H1 (cell line): ENCODE data around the gene GABRA1. TPM values are rescaled to one million over a fixed set of nuclear protein-coding genes. Genes with fewer than 3 reads are reported as not detected.

Source experiments
- CTCF ChIA-PET: fragments of 300-600 bp; sonication (Branson Sonifier 250); formaldehyde crosslinking; loops from one replicate; lab custom pipeline; 2021; ENCODE audit not compliant: partially characterized antibody; lab: Charles Lee
- POLR2A ChIA-PET: fragments of 300-600 bp; sonication (Branson Sonifier 250); formaldehyde crosslinking; loops from one replicate; lab custom pipeline; 2021; ENCODE audit warnings: inconsistent platforms; ENCODE audit not compliant: partially characterized antibody; lab: Charles Lee
- DNase-seq, 2 experiments: peaks; one replicate each; pipeline versions ENCODE4 v3.0.0 to v3.0.0-alpha.2; 2010 to 2022; ENCODE audit warnings: low spot score in 2 of 2, low read depth in 1 of 2, mixed read lengths in 1 of 2
- FAIRE-seq: peaks from 2 replicates; lab custom pipeline; 2011; peaks lifted over from hg19 to GRCh38; lab: Jason Lieb, UNC
- H2AFZ ChIP-seq: 2 replicates; pipeline ENCODE4 v1.8.1; 2012; ENCODE audit warnings: low read length, inconsistent platforms
- H2AK5ac ChIP-seq: 2 replicates; pipeline ENCODE4 v1.6.1; 2013; ENCODE audit warnings: low read depth, low read length
- H2BK120ac ChIP-seq: replicated peaks from 2 replicates; pipeline ENCODE3; 2013; ENCODE audit warnings: low read depth, low read length, inconsistent platforms
- H2BK12ac ChIP-seq: 2 replicates; pipeline ENCODE4 v1.6.1; 2013; ENCODE audit warnings: low read depth, low read length
- H2BK15ac ChIP-seq: 2 replicates; pipeline ENCODE4 v1.6.1; 2013; ENCODE audit warnings: low read length
- H2BK20ac ChIP-seq: 2 replicates; pipeline ENCODE4 v1.6.1; 2013; ENCODE audit warnings: low read length
- H2BK5ac ChIP-seq: 2 replicates; pipeline ENCODE4 v1.6.1; 2013; ENCODE audit warnings: low read depth, low read length
- H3K14ac ChIP-seq: 2 replicates; pipeline ENCODE4 v1.6.1; 2013; ENCODE audit warnings: inconsistent platforms; ENCODE audit not compliant: insufficient read length
- H3K18ac ChIP-seq: 2 replicates; pipeline ENCODE4 v1.6.1; 2013; ENCODE audit warnings: low read length; ENCODE audit errors: extremely low read depth
- H3K23ac ChIP-seq: 2 replicates; pipeline ENCODE4 v1.6.1; 2013; ENCODE audit warnings: inconsistent platforms; ENCODE audit not compliant: insufficient read length
- H3K23me2 ChIP-seq: 2 replicates; pipeline ENCODE4 v1.6.1; 2013; ENCODE audit warnings: low read depth, low read length
- H3K27ac ChIP-seq: 2 replicates; pipeline ENCODE4 v1.6.1; 2011; ENCODE audit warnings: low read depth, low read length, inconsistent platforms
- H3K27me3 ChIP-seq, 4 experiments: replicated peaks in 1 of 4; 1 replicate in 1 of 4; 2 replicates in 3 of 4; pipeline versions ENCODE4 v1.6.1 to v1.8.1; 2011 to 2013; ENCODE audit warnings: low read length in 3 of 4, mild to moderate bottlenecking in 3 of 4, inconsistent platforms in 2 of 4, mixed read lengths in 2 of 4, moderate library complexity in 1 of 4; ENCODE audit not compliant: control insufficient read depth in 3 of 4, insufficient read depth in 3 of 4; ENCODE audit errors: extremely low read depth in 1 of 4
- H3K36me3 ChIP-seq, 4 experiments: 2 replicates each; pipeline versions ENCODE4 v1.6.1 to v1.8.1; 2011 to 2013; ENCODE audit warnings: mild to moderate bottlenecking in 4 of 4, low read length in 3 of 4, moderate library complexity in 2 of 4, control low read depth in 1 of 4, inconsistent platforms in 1 of 4; ENCODE audit not compliant: insufficient read depth in 4 of 4, control insufficient read depth in 2 of 4
- H3K4ac ChIP-seq: replicated peaks from 2 replicates; pipeline ENCODE3; 2013; ENCODE audit warnings: low read length, low read depth, mixed read lengths, inconsistent platforms; ENCODE audit not compliant: insufficient read length
- H3K4me1 ChIP-seq, 4 experiments: replicated peaks in 1 of 4; 1 replicate in 1 of 4; 2 replicates in 3 of 4; pipeline versions ENCODE4 v1.6.1 to v1.8.1; 2011 to 2013; ENCODE audit warnings: low read length in 3 of 4, inconsistent platforms in 2 of 4, mixed read lengths in 1 of 4; ENCODE audit not compliant: insufficient read depth in 4 of 4, control insufficient read depth in 3 of 4
- H3K4me2 ChIP-seq, 2 experiments: 2 replicates each; pipeline versions ENCODE4 v1.6.1 to v1.8.1; 2011 to 2013; ENCODE audit warnings: low read depth in 2 of 2, low read length in 2 of 2, control low read depth in 1 of 2, inconsistent platforms in 1 of 2, mild to moderate bottlenecking in 1 of 2; ENCODE audit not compliant: insufficient read depth in 1 of 2
- H3K4me3 ChIP-seq, 4 experiments: fragments of 200-600, 300-600 bp in 1 of 4; sonication (generic), shearing (Covaris generic), sonication (Bioruptor Twin) in 1 of 4; 2 replicates each; pipeline versions ENCODE4 v1.5.1 to v1.8.1; 2011 to 2016; ENCODE audit warnings: low read length in 4 of 4, low read depth in 3 of 4, control low read depth in 2 of 4, inconsistent platforms in 2 of 4, mild to moderate bottlenecking in 2 of 4, mixed read lengths in 1 of 4, moderate library complexity in 1 of 4; ENCODE audit not compliant: insufficient read depth in 2 of 4; ENCODE audit errors: extremely low read depth in 1 of 4
- H3K56ac ChIP-seq: replicated peaks from 2 replicates; pipeline ENCODE3; 2013; ENCODE audit warnings: low read depth, mild to moderate bottlenecking, mixed read lengths, low read length, inconsistent platforms; ENCODE audit not compliant: insufficient read length
- H3K79me1 ChIP-seq: 2 replicates; pipeline ENCODE4 v1.6.1; 2013; ENCODE audit warnings: low read depth, low read length, control low read depth
- H3K79me2 ChIP-seq, 2 experiments: 2 replicates each; pipeline versions ENCODE4 v1.6.1 to v1.8.1; 2012 to 2013; ENCODE audit warnings: low read length in 2 of 2, mild to moderate bottlenecking in 2 of 2, inconsistent platforms in 1 of 2; ENCODE audit not compliant: insufficient read depth in 2 of 2, control insufficient read depth in 1 of 2
- H3K9ac ChIP-seq, 4 experiments: replicated peaks in 1 of 4; 1 replicate in 1 of 4; 2 replicates in 3 of 4; pipeline versions ENCODE4 v1.6.1 to v1.8.1; 2011 to 2013; ENCODE audit warnings: low read depth in 3 of 4, low read length in 3 of 4, control low read depth in 2 of 4, mild to moderate bottlenecking in 2 of 4, moderate library complexity in 2 of 4, inconsistent platforms in 1 of 4; ENCODE audit errors: extremely low read depth in 1 of 4
- H3K9me3 ChIP-seq, 2 experiments: 2 replicates each; pipeline versions ENCODE4 v1.6.1 to v1.8.1; 2012 to 2013; ENCODE audit warnings: mild to moderate bottlenecking in 2 of 2, moderate library complexity in 2 of 2, control low read depth in 1 of 2, inconsistent platforms in 1 of 2, low read depth in 1 of 2, low read length in 1 of 2, mixed read lengths in 1 of 2; ENCODE audit not compliant: insufficient read depth in 2 of 2
- H4K20me1 ChIP-seq, 2 experiments: replicated peaks in 1 of 2; 2 replicates each; pipeline versions ENCODE3 to v1.8.1; 2011 to 2013; ENCODE audit warnings: inconsistent platforms in 2 of 2, low read length in 2 of 2, mild to moderate bottlenecking in 1 of 2; ENCODE audit not compliant: insufficient read depth in 2 of 2, control insufficient read depth in 1 of 2
- H4K5ac ChIP-seq: 2 replicates; pipeline ENCODE4 v1.6.1; 2013; ENCODE audit warnings: low read length, low read depth, mixed read lengths, inconsistent platforms; ENCODE audit not compliant: insufficient read length
- H4K8ac ChIP-seq: 2 replicates; pipeline ENCODE4 v1.8.0; 2013; ENCODE audit warnings: mild to moderate bottlenecking, moderate library complexity, low read length, inconsistent platforms; ENCODE audit not compliant: insufficient read depth; ENCODE audit errors: extremely low read depth
- H4K91ac ChIP-seq: replicated peaks from 2 replicates; pipeline ENCODE3; 2013; ENCODE audit warnings: low read length, mixed read lengths, inconsistent platforms; ENCODE audit not compliant: insufficient read length
- ASH2L ChIP-seq: fragments of 200-600, 300-600 bp; sonication (generic); IDR thresholded peaks from one replicate; pipeline ENCODE4 v1.7.1; 2017; ENCODE audit warnings: low read length
- BACH1 ChIP-seq: IDR thresholded peaks from 2 replicates; pipeline ENCODE4 v1.6.1; 2012; ENCODE audit warnings: low read length, improper control_type of control experiment
- CHD1 ChIP-seq: IDR thresholded peaks from 2 replicates; pipeline ENCODE4 v1.6.1; 2012; ENCODE audit warnings: low read depth, low read length, improper control_type of control experiment
- CHD2 ChIP-seq: IDR thresholded peaks from 2 replicates; pipeline ENCODE4 v1.6.1; 2012; ENCODE audit warnings: low read length, improper control_type of control experiment
- JUND ChIP-seq: IDR thresholded peaks from 2 replicates; pipeline ENCODE4 v1.6.1; 2011; ENCODE audit warnings: mild to moderate bottlenecking, improper control_type of control experiment, low read length
- KDM1A ChIP-seq: fragments of 200-600, 300-600 bp; sonication (generic); IDR thresholded peaks from 2 replicates; pipeline ENCODE4 v1.7.1; 2016; ENCODE audit warnings: mild to moderate bottlenecking, low read length, borderline replicate concordance
- MAX ChIP-seq: IDR thresholded peaks from 2 replicates; pipeline ENCODE4 v1.6.1; 2012; ENCODE audit warnings: inconsistent platforms
- SP2 ChIP-seq: IDR thresholded peaks from 2 replicates; pipeline ENCODE4 v1.6.1; 2012; ENCODE audit warnings: mild to moderate bottlenecking, low read length, inconsistent platforms
- TAF7 ChIP-seq: optimal IDR thresholded peaks from 2 replicates; pipeline ENCODE3; 2011; ENCODE audit warnings: low read depth, mild to moderate bottlenecking, inconsistent platforms, low read length, moderate library complexity, borderline replicate concordance
- TBP ChIP-seq: IDR thresholded peaks from 2 replicates; pipeline ENCODE4 v1.6.1; 2011; ENCODE audit warnings: low read depth, low read length, improper control_type of control experiment
- WGBS, 2 experiments: shearing (Covaris generic) in 1 of 2; methylation state at CpG; one replicate each; pipeline versions ENCODE4 v1.1.6 to v1.1.7; 2013 to 2015; ENCODE audit warnings: low lambda C conversion rate in 2 of 2, mixed read lengths in 2 of 2, inconsistent platforms in 1 of 2, low coverage in 1 of 2, missing lambda C conversion rate in 1 of 2; ENCODE audit not compliant: insufficient replicate concordance in 2 of 2, insufficient coverage in 1 of 2, insufficient read length in 1 of 2; ENCODE audit errors: extremely low coverage in 1 of 2, missing lambda C conversion rate in 1 of 2; 5-methylcytosine and 5-hydroxymethylcytosine counted together
- polyA plus RNA-seq, 7 experiments: library from polyadenylated mRNA; depleted of rRNA in 3 of 7; stranded (reverse) in 5 of 7; unstranded in 2 of 7; fragments of >200 nt in 5 of 7; fragments of 200-250 nt in 2 of 7; gene quantifications; 1 replicate in 5 of 7; 2 replicates in 1 of 7; 4 replicates in 1 of 7; pipeline versions ENCODE4 v1.2.1 to v1.2.3, GENCODE V29; 2011 to 2013; ENCODE audit warnings: missing spikeins in 2 of 7, mixed read lengths in 2 of 7
- total RNA-seq: library from RNA; stranded (reverse); fragmentation: NEBNext Ultra II Directional; extraction: Animal tissue kit (Norgen Biotek cat#: 25700); gene quantifications from 2 replicates; pipeline ENCODE4 v1.2.1, GENCODE V29; 2021

GABRA1 gene
- total and polyA plus RNA-seq, 2 of the 8 experiments (the other 6 are each of a cell fraction or from before 2014, with no cell fraction given) = 4.7 to 16.2 TPM

DNA sequence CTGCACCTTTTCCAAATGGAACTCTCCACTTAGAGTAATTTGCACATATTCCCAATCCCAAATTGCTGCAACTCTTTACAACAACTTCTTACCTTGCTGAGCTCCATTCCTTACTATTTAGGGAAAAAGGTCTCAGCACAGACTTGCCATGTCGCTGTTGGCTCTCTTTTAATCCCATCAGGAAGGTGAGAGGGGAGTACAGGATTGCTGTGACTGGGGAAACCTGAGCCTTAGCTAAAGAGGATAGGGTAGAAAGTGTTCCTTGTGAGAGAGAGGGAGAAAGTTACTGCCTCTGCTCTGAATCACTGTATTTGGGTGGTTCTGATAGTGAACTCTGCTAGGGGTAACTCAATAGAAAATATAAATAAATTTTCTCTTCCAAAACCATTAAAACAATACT is 43.7 kb upstream of the GABRA1 start:
- WGBS, 2 experiments = 69% methylated on average over 1 of the region's 1 CpG; no CpG with 5 or more reads in 1 of the 2 experiments
- Histone ChIP-seq H3K79me1 (no peaks in the 10 kb centered on the region), H3K18ac (no peak overlapping the region), H3K9me3 (no peaks in the 10 kb centered on the region), H3K4me3 (no peak overlapping the region), H3K56ac (no peak overlapping the region)
- no peak for DNase-seq
- TF ChIP-seq JUND = no peak
- no peak for TF ChIP-seq CHD1
- TF ChIP-seq SP2 = no peak
- TF ChIP-seq ASH2L = no peak
- TF ChIP-seq MAX = no peak
- no peak for TF ChIP-seq CHD2
- no peak for TF ChIP-seq TBP
- no peak for TF ChIP-seq BACH1
- no peak for TF ChIP-seq TAF7
- no peak for TF ChIP-seq KDM1A
- TF ChIP-seq, all 59 proteins: peak for 0
- Histone ChIP-seq H3K23me2 (no peaks in the 10 kb centered on the region), H3K4ac (no peak overlapping the region), H3K14ac (no peak overlapping the region), H4K91ac (no peak overlapping the region), H3K4me1 (no peaks in the 10 kb centered on the region), H2BK20ac (no peak overlapping the region), H3K79me2 (no peaks in the 10 kb centered on the region), H3K4me2 (no peak overlapping the region), H3K27me3 (no peaks in the 10 kb centered on the region), H2BK12ac (no peak overlapping the region), H3K23ac (no peak overlapping the region), H4K20me1 (no peaks in the 10 kb centered on the region), H2AK5ac (no peak overlapping the region), H2BK5ac (no peak overlapping the region), H4K5ac (no peak overlapping the region), H3K9ac (no peak overlapping the region), H2BK120ac (no peak overlapping the region), H3K36me3 (no peaks in the 10 kb centered on the region), H3K27ac (no peak overlapping the region), H2AFZ (no peak overlapping the region), H2BK15ac (no peak overlapping the region), H4K8ac (no peak overlapping the region)
- POLR2A ChIA-PET = no interaction called here
- no peak for FAIRE-seq
- CTCF ChIA-PET = interaction anchor here (0.6 kb wide), 1 partner anchor 159 kb away, joined by 4 read pairs; no protein-coding TSS in a partner anchor
